Astrocyte of the hippocampus (primary cell): ENCODE results near the gene BTBD17.
"Not testable (repeated sequence)": the region's sequence is repeated elsewhere in the genome, so short reads cannot be mapped to it uniquely, and the experiment has no call there.

ENCODE experiments used
- DNase-seq: peaks from one replicate; pipeline ENCODE4 v3.0.0; 2011; ENCODE audit warnings: low read depth, low spot score

BTBD17 gene

GRCh38 chr17:74361230-74362068, at the start of gene BTBD17:
Gene BTBD17 (minus strand): TSS chr17:74361868. CDS start chr17:74361819, 49 bp downstream.
- DNase-seq: peak; percentile 61

- no peak for DNase-seq
Measured at GRCh38 chr17:74410001-74410443, 48.4 kb upstream of the BTBD17 start.

GRCh38 chr17:74408815-74409214, 47.1 kb upstream of the BTBD17 start:
- no peak for DNase-seq

GRCh38 chr17:74408262-74408661, 46.6 kb upstream of the BTBD17 start:
- peak; percentile 34 for DNase-seq

- DNase-seq: no peak
Measured at GRCh38 chr17:74407384-74407783, 45.7 kb upstream of the BTBD17 start.

GRCh38 chr17:74405311-74405710, 43.6 kb upstream of the BTBD17 start:
- DNase-seq: not testable (repeated sequence)

- DNase-seq: no peak
Measured at GRCh38 chr17:74404789-74405188, 43.1 kb upstream of the BTBD17 start.

GRCh38 chr17:74404218-74404617, 42.5 kb upstream of the BTBD17 start:
- no peak for DNase-seq

GRCh38 chr17:74403512-74404137, 42.0 kb upstream of the BTBD17 start:
- no peak for DNase-seq

- DNase-seq: no peak
Measured at GRCh38 chr17:74402048-74402447, 40.4 kb upstream of the BTBD17 start.

GRCh38 chr17:74396567-74396966, 34.9 kb upstream of the BTBD17 start:
- no peak for DNase-seq

GRCh38 chr17:74394977-74395376, 33.3 kb upstream of the BTBD17 start:
- DNase-seq: no peak

- no peak for DNase-seq
Measured at GRCh38 chr17:74394275-74394950, 32.7 kb upstream of the BTBD17 start.

- peak; percentile 34 for DNase-seq
Measured at GRCh38 chr17:74393346-74393942, 31.8 kb upstream of the BTBD17 start.

GRCh38 chr17:74392848-74393247, 31.2 kb upstream of the BTBD17 start:
- no peak for DNase-seq

- no peak for DNase-seq
Measured at GRCh38 chr17:74391771-74392170, 30.1 kb upstream of the BTBD17 start.

- DNase-seq: no peak
Measured at GRCh38 chr17:74390680-74391653, 29.3 kb upstream of the BTBD17 start.

- no peak for DNase-seq
Measured at GRCh38 chr17:74389937-74390679, 28.4 kb upstream of the BTBD17 start.

- no peak for DNase-seq
Measured at GRCh38 chr17:74389084-74389753, 27.6 kb upstream of the BTBD17 start.
